H1 (cell line): ENCODE measurements around the gene IL2. TPM values are rescaled to one million over a fixed set of nuclear protein-coding genes. Genes with fewer than 3 reads are reported as not detected.

Source experiments
- CTCF ChIA-PET: fragments of 300-600 bp; sonication (Branson Sonifier 250); formaldehyde crosslinking; loops from one replicate; lab custom pipeline; 2021; ENCODE audit not compliant: partially characterized antibody; lab: Charles Lee
- POLR2A ChIA-PET: fragments of 300-600 bp; sonication (Branson Sonifier 250); formaldehyde crosslinking; loops from one replicate; lab custom pipeline; 2021; ENCODE audit warnings: inconsistent platforms; ENCODE audit not compliant: partially characterized antibody; lab: Charles Lee
- DNase-seq, 2 experiments: peaks; one replicate each; pipeline versions ENCODE4 v3.0.0 to v3.0.0-alpha.2; 2010 to 2022; ENCODE audit warnings: low spot score in 2 of 2, low read depth in 1 of 2, mixed read lengths in 1 of 2
- FAIRE-seq: peaks from 2 replicates; lab custom pipeline; 2011; peaks lifted over from hg19 to GRCh38; lab: Jason Lieb, UNC
- H2AFZ ChIP-seq: 2 replicates; pipeline ENCODE4 v1.8.1; 2012; ENCODE audit warnings: low read length, inconsistent platforms
- H2AK5ac ChIP-seq: 2 replicates; pipeline ENCODE4 v1.6.1; 2013; ENCODE audit warnings: low read depth, low read length
- H2BK120ac ChIP-seq: replicated peaks from 2 replicates; pipeline ENCODE3; 2013; ENCODE audit warnings: low read depth, low read length, inconsistent platforms
- H2BK12ac ChIP-seq: 2 replicates; pipeline ENCODE4 v1.6.1; 2013; ENCODE audit warnings: low read depth, low read length
- H2BK15ac ChIP-seq: 2 replicates; pipeline ENCODE4 v1.6.1; 2013; ENCODE audit warnings: low read length
- H2BK20ac ChIP-seq: 2 replicates; pipeline ENCODE4 v1.6.1; 2013; ENCODE audit warnings: low read length
- H2BK5ac ChIP-seq: 2 replicates; pipeline ENCODE4 v1.6.1; 2013; ENCODE audit warnings: low read depth, low read length
- H3K14ac ChIP-seq: 2 replicates; pipeline ENCODE4 v1.6.1; 2013; ENCODE audit warnings: inconsistent platforms; ENCODE audit not compliant: insufficient read length
- H3K18ac ChIP-seq: 2 replicates; pipeline ENCODE4 v1.6.1; 2013; ENCODE audit warnings: low read length; ENCODE audit errors: extremely low read depth
- H3K23ac ChIP-seq: 2 replicates; pipeline ENCODE4 v1.6.1; 2013; ENCODE audit warnings: inconsistent platforms; ENCODE audit not compliant: insufficient read length
- H3K23me2 ChIP-seq: 2 replicates; pipeline ENCODE4 v1.6.1; 2013; ENCODE audit warnings: low read depth, low read length
- H3K27ac ChIP-seq: 2 replicates; pipeline ENCODE4 v1.6.1; 2011; ENCODE audit warnings: low read depth, low read length, inconsistent platforms
- H3K27me3 ChIP-seq, 4 experiments: replicated peaks in 1 of 4; 1 replicate in 1 of 4; 2 replicates in 3 of 4; pipeline versions ENCODE4 v1.6.1 to v1.8.1; 2011 to 2013; ENCODE audit warnings: low read length in 3 of 4, mild to moderate bottlenecking in 3 of 4, inconsistent platforms in 2 of 4, mixed read lengths in 2 of 4, moderate library complexity in 1 of 4; ENCODE audit not compliant: control insufficient read depth in 3 of 4, insufficient read depth in 3 of 4; ENCODE audit errors: extremely low read depth in 1 of 4
- H3K36me3 ChIP-seq, 4 experiments: 2 replicates each; pipeline versions ENCODE4 v1.6.1 to v1.8.1; 2011 to 2013; ENCODE audit warnings: mild to moderate bottlenecking in 4 of 4, low read length in 3 of 4, moderate library complexity in 2 of 4, control low read depth in 1 of 4, inconsistent platforms in 1 of 4; ENCODE audit not compliant: insufficient read depth in 4 of 4, control insufficient read depth in 2 of 4
- H3K4ac ChIP-seq: replicated peaks from 2 replicates; pipeline ENCODE3; 2013; ENCODE audit warnings: low read length, low read depth, mixed read lengths, inconsistent platforms; ENCODE audit not compliant: insufficient read length
- H3K4me1 ChIP-seq, 4 experiments: replicated peaks in 1 of 4; 1 replicate in 1 of 4; 2 replicates in 3 of 4; pipeline versions ENCODE4 v1.6.1 to v1.8.1; 2011 to 2013; ENCODE audit warnings: low read length in 3 of 4, inconsistent platforms in 2 of 4, mixed read lengths in 1 of 4; ENCODE audit not compliant: insufficient read depth in 4 of 4, control insufficient read depth in 3 of 4
- H3K4me2 ChIP-seq, 2 experiments: 2 replicates each; pipeline versions ENCODE4 v1.6.1 to v1.8.1; 2011 to 2013; ENCODE audit warnings: low read depth in 2 of 2, low read length in 2 of 2, control low read depth in 1 of 2, inconsistent platforms in 1 of 2, mild to moderate bottlenecking in 1 of 2; ENCODE audit not compliant: insufficient read depth in 1 of 2
- H3K4me3 ChIP-seq, 4 experiments: fragments of 200-600, 300-600 bp in 1 of 4; sonication (generic), shearing (Covaris generic), sonication (Bioruptor Twin) in 1 of 4; 2 replicates each; pipeline versions ENCODE4 v1.5.1 to v1.8.1; 2011 to 2016; ENCODE audit warnings: low read length in 4 of 4, low read depth in 3 of 4, control low read depth in 2 of 4, inconsistent platforms in 2 of 4, mild to moderate bottlenecking in 2 of 4, mixed read lengths in 1 of 4, moderate library complexity in 1 of 4; ENCODE audit not compliant: insufficient read depth in 2 of 4; ENCODE audit errors: extremely low read depth in 1 of 4
- H3K56ac ChIP-seq: replicated peaks from 2 replicates; pipeline ENCODE3; 2013; ENCODE audit warnings: low read depth, mild to moderate bottlenecking, mixed read lengths, low read length, inconsistent platforms; ENCODE audit not compliant: insufficient read length
- H3K79me1 ChIP-seq: 2 replicates; pipeline ENCODE4 v1.6.1; 2013; ENCODE audit warnings: low read depth, low read length, control low read depth
- H3K79me2 ChIP-seq, 2 experiments: 2 replicates each; pipeline versions ENCODE4 v1.6.1 to v1.8.1; 2012 to 2013; ENCODE audit warnings: low read length in 2 of 2, mild to moderate bottlenecking in 2 of 2, inconsistent platforms in 1 of 2; ENCODE audit not compliant: insufficient read depth in 2 of 2, control insufficient read depth in 1 of 2
- H3K9ac ChIP-seq, 4 experiments: replicated peaks in 1 of 4; 1 replicate in 1 of 4; 2 replicates in 3 of 4; pipeline versions ENCODE4 v1.6.1 to v1.8.1; 2011 to 2013; ENCODE audit warnings: low read depth in 3 of 4, low read length in 3 of 4, control low read depth in 2 of 4, mild to moderate bottlenecking in 2 of 4, moderate library complexity in 2 of 4, inconsistent platforms in 1 of 4; ENCODE audit errors: extremely low read depth in 1 of 4
- H3K9me3 ChIP-seq, 2 experiments: 2 replicates each; pipeline versions ENCODE4 v1.6.1 to v1.8.1; 2012 to 2013; ENCODE audit warnings: mild to moderate bottlenecking in 2 of 2, moderate library complexity in 2 of 2, control low read depth in 1 of 2, inconsistent platforms in 1 of 2, low read depth in 1 of 2, low read length in 1 of 2, mixed read lengths in 1 of 2; ENCODE audit not compliant: insufficient read depth in 2 of 2
- H4K20me1 ChIP-seq, 2 experiments: replicated peaks in 1 of 2; 2 replicates each; pipeline versions ENCODE3 to v1.8.1; 2011 to 2013; ENCODE audit warnings: inconsistent platforms in 2 of 2, low read length in 2 of 2, mild to moderate bottlenecking in 1 of 2; ENCODE audit not compliant: insufficient read depth in 2 of 2, control insufficient read depth in 1 of 2
- H4K5ac ChIP-seq: 2 replicates; pipeline ENCODE4 v1.6.1; 2013; ENCODE audit warnings: low read length, low read depth, mixed read lengths, inconsistent platforms; ENCODE audit not compliant: insufficient read length
- H4K8ac ChIP-seq: 2 replicates; pipeline ENCODE4 v1.8.0; 2013; ENCODE audit warnings: mild to moderate bottlenecking, moderate library complexity, low read length, inconsistent platforms; ENCODE audit not compliant: insufficient read depth; ENCODE audit errors: extremely low read depth
- H4K91ac ChIP-seq: replicated peaks from 2 replicates; pipeline ENCODE3; 2013; ENCODE audit warnings: low read length, mixed read lengths, inconsistent platforms; ENCODE audit not compliant: insufficient read length
- ASH2L ChIP-seq: fragments of 200-600, 300-600 bp; sonication (generic); IDR thresholded peaks from one replicate; pipeline ENCODE4 v1.7.1; 2017; ENCODE audit warnings: low read length
- CREB1 ChIP-seq: IDR thresholded peaks from 2 replicates; pipeline ENCODE4 v1.6.1; 2012; ENCODE audit warnings: inconsistent platforms
- CTBP2 ChIP-seq: IDR thresholded peaks from 2 replicates; pipeline ENCODE4 v1.7.0; 2011; ENCODE audit warnings: borderline replicate concordance, mild to moderate bottlenecking, moderate library complexity, mixed read lengths, low read length; ENCODE audit not compliant: insufficient read depth, insufficient read length
- KDM1A ChIP-seq: fragments of 200-600, 300-600 bp; sonication (generic); IDR thresholded peaks from 2 replicates; pipeline ENCODE4 v1.7.1; 2016; ENCODE audit warnings: mild to moderate bottlenecking, low read length, borderline replicate concordance
- RAD21 ChIP-seq, 2 experiments: IDR thresholded peaks in 1 of 2; conservative IDR thresholded peaks in 1 of 2; 2 replicates each; pipeline ENCODE4 v1.6.1; 2011; ENCODE audit warnings: low read depth in 2 of 2, low read length in 2 of 2, improper control_type of control experiment in 1 of 2, inconsistent platforms in 1 of 2, mild to moderate bottlenecking in 1 of 2, moderate library complexity in 1 of 2
- RXRA ChIP-seq: IDR thresholded peaks from 2 replicates; pipeline ENCODE4 v1.6.1; 2011; ENCODE audit warnings: low read depth, mild to moderate bottlenecking, low read length, moderate library complexity; ENCODE audit not compliant: insufficient read depth
- SIN3A ChIP-seq, 2 experiments: IDR thresholded peaks in 1 of 2; conservative IDR thresholded peaks in 1 of 2; 2 replicates each; pipeline ENCODE4 v1.6.1; 2011 to 2012; ENCODE audit warnings: low read length in 2 of 2, improper control_type of control experiment in 1 of 2, low read depth in 1 of 2, mild to moderate bottlenecking in 1 of 2
- SUZ12 ChIP-seq: fragments of 200-600 bp; sonication (generic); IDR thresholded peaks from 2 replicates; pipeline ENCODE4 v1.6.1; 2012; ENCODE audit warnings: mild to moderate bottlenecking, inconsistent platforms, low read length, moderate library complexity, mixed read lengths
- WGBS, 2 experiments: shearing (Covaris generic) in 1 of 2; methylation state at CpG; one replicate each; pipeline versions ENCODE4 v1.1.6 to v1.1.7; 2013 to 2015; ENCODE audit warnings: low lambda C conversion rate in 2 of 2, mixed read lengths in 2 of 2, inconsistent platforms in 1 of 2, low coverage in 1 of 2, missing lambda C conversion rate in 1 of 2; ENCODE audit not compliant: insufficient replicate concordance in 2 of 2, insufficient coverage in 1 of 2, insufficient read length in 1 of 2; ENCODE audit errors: extremely low coverage in 1 of 2, missing lambda C conversion rate in 1 of 2; 5-methylcytosine and 5-hydroxymethylcytosine counted together
- polyA plus RNA-seq, 7 experiments: library from polyadenylated mRNA; depleted of rRNA in 3 of 7; stranded (reverse) in 5 of 7; unstranded in 2 of 7; fragments of >200 nt in 5 of 7; fragments of 200-250 nt in 2 of 7; gene quantifications; 1 replicate in 5 of 7; 2 replicates in 1 of 7; 4 replicates in 1 of 7; pipeline versions ENCODE4 v1.2.1 to v1.2.3, GENCODE V29; 2011 to 2013; ENCODE audit warnings: missing spikeins in 2 of 7, mixed read lengths in 2 of 7
- total RNA-seq: library from RNA; stranded (reverse); fragmentation: NEBNext Ultra II Directional; extraction: Animal tissue kit (Norgen Biotek cat#: 25700); gene quantifications from 2 replicates; pipeline ENCODE4 v1.2.1, GENCODE V29; 2021

IL2 gene
- total and polyA plus RNA-seq, 2 of the 8 experiments (the other 6 are each of a cell fraction or from before 2014, with no cell fraction given) = not detected

DNA sequence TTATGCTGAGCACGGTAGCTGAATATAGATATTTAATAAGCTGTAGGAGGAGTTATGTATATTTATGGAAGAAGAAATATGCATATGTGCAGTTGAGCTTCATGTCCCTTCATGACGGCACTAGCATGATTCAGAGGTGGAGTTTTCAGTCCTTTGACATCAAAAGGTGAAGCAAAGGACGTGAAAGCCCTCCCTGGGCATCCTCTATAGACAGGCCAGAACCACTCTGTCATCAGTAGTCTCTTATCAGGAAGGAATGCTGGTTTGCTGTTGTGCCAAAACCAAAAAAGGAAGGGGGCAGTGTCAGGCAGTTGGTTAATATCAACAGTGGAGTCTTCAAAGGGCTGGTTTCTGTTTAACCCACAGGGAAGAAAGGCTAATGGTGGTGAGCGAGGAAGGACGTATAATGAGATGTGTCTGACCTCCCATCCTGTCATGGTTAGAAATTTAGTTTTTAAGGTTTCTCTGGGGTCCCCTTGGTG, 23.5 kb upstream of the IL2 start:
- Histone ChIP-seq H3K14ac (no peak overlapping the region), H3K23ac (no peak overlapping the region), H3K4me3 (no peak overlapping the region), H3K23me2 (no peaks in the 10 kb centered on the region), H2BK5ac (no peak overlapping the region), H2AK5ac (no peak overlapping the region), H2BK12ac (no peak overlapping the region), H4K5ac (no peak overlapping the region), H2BK120ac (no peak overlapping the region), H3K27ac (no peak overlapping the region), H3K79me1 (no peaks in the 10 kb centered on the region), H4K20me1 (no peaks in the 10 kb centered on the region), H3K4me2 (no peak overlapping the region), H3K79me2 (no peaks in the 10 kb centered on the region), H4K8ac (no peak overlapping the region), H3K27me3 (no peaks in the 10 kb centered on the region), H2AFZ (no peak overlapping the region), H3K9me3 (no peaks in the 10 kb centered on the region), H2BK20ac (no peak overlapping the region), H4K91ac (no peak overlapping the region), H3K56ac (no peak overlapping the region), H3K4me1 (no peaks in the 10 kb centered on the region), H3K9ac (no peak overlapping the region), H3K36me3 (no peaks in the 10 kb centered on the region), H3K4ac (no peak overlapping the region), H3K18ac (no peak overlapping the region), H2BK15ac (no peak overlapping the region)
- WGBS, 2 experiments = 98% methylated on average over 5 of the region's 5 CpGs; no CpG with 5 or more reads in 1 of the 2 experiments
- no peak for DNase-seq
- POLR2A ChIA-PET = no interaction called here
- CTCF ChIA-PET = interaction anchor here (0.8 kb wide), 1 partner anchor 12 kb away, joined by 3 read pairs; no protein-coding TSS in a partner anchor
- no peak for FAIRE-seq
- TF ChIP-seq KDM1A (no peak), ASH2L (no peak), SUZ12 (no peak), CTBP2 (no peak), RAD21 (IDR thresholded peaks at IDR 0.05 in 1 of 2, conservative IDR thresholded peaks at IDR 0.05 in 1 of 2; ENCODE audit: low read depth in 2 of 2, low read length in 2 of 2) (no peak), CREB1 (no peak), SIN3A (conservative IDR thresholded peaks at IDR 0.05 in 1 of 2, IDR thresholded peaks at IDR 0.05 in 1 of 2; ENCODE audit: low read depth in 1 of 2, low read length in 2 of 2) (no peak), RXRA (no peak)
